Stimulated activated CD8-positive, alpha-beta memory T cell treated with anti-CD3 and anti-CD28 coated beads, Interleukin-7, amount 100 ng/mL, for 4 hours (primary cell): Measurements from ENCODE around the gene SCN4A.
A peak's percentile ranks its signal among the peaks of the same experiment; 100 is the strongest.
"Not testable (repeated sequence)": the region's sequence is repeated elsewhere in the genome, so short reads cannot be mapped to it uniquely, and the experiment has no call there.

Experiments used
- DNase-seq, 2 donors: peaks; one replicate each; pipeline ENCODE4 v3.0.0-alpha.2; 2020; ENCODE audit warnings: low read depth in 2 of 2

SCN4A gene

DNA sequence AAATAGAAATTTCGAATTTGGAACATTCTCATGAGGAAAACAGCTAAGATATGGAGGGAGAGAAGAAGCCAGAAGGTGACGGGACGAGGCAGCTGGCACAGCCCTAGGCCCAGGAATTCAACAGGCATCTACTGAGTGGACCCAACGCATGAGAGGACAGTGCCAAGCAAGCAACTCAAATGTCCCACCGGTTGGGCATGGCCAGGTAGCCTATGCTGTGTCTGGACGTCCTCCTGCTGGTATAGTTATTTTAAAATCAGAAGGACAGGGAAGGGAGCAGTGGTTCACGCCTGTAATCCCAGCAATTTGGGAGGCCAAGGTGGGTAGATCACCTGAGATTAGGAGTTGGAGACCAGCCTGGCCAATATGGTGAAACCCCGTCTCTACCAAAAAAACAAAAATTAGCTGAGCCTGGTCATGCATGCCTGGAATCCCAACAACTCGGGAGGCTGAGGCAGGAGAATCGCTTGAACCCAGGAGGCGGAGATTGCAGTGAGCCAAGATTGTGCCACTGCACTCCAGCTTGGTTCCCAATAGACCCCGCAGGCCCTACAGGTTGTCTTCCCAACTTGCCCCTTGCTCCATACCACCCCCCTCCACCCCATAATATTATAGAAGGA, 56.0 kb downstream of the SCN4A start:
- no peak for DNase-seq

DNA sequence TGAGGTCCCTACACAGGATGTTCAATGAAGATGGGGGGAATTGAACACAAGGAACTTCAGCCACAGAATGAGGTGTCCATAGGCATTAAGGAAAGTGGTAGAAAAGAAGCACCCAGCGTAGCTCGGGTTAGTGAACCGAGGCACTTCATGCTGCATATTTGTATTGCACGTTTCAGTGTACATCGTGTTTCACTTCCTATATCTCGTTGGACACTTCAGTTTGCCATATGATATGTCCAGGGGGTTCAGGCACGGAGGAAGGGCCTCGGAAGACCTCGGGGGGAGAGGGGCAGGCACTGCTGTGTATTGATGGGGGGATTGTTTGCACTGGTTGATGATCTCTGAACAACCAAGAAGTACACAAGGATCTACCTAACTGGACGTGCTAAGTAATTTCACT, 57.0 kb downstream of the SCN4A start:
- not testable (repeated sequence) for DNase-seq

DNA sequence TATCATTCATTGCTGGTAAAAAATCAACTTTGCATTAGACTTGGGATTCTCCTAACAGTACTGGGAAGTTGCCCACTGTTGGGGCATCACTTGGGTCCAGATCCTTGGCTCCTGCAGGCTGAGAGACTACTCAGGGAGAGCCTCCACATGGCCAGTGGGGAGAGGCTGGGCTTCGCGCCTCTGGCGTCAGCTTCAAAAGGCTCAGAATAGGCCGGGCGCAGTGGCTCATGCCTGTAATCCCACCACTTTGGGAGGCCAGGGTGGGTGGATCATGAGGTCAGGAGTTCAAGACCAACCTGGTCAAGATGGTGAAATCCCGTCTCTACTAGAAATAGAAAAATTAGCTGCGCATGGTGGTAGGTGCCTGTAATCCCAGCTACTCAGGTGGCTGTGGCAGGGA, 58.2 kb downstream of the SCN4A start:
- DNase-seq: no peak

DNA sequence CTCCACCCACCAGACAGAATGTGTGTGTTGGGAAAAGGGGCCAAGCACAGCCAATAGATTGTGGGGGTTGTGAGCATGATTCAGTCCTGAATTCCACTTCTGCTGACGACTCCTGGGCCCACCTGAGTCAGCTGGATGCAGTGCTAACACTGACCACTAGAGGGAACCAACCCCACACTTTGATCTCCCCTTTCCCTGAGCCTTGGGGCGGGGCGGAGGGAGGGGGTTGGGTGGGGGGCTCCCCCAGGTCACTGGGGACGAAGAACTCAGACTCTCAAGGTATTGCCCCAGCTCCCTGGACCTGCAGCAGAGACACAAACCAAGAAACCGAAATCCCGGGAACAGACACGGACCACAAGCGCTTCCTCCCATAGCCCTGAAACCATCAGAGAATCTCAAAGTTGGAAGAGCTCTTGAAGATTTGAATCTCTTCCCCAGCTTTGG, 61.0 kb downstream of the SCN4A start:
- DNase-seq: peak; percentile 33 to 43

DNA sequence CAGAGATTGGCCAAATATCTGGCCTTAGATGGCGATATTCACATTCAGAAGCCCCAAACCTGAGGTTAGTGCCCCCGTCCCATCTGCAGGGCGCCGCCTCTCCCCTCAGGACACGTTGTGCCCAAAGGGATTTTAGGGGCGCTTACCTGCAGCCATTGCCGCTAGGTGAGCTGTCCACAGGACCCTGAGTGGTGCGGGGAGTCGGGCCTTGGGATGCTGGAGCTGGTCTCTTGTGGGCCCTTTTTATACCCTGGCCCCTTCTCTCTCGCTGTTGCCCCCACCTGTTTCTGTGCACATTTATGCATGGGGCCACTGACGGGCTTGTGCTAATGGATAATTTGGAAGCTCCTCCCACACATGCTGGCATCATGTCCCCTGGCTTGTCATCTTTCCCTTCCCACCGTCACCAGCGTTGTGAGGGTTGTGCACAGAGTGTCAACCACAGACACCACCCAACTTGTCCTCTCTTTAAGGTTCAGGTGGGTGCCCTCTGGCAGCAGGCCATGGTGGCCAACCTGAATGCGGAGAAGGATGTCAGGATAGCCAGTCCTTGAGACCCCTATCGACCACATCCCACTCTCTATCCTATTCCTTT, 61.6 kb downstream of the SCN4A start, which contains the start of gene CSHL1:
Gene CSHL1 (minus strand): TSS at position 218 of the 595 bp plus-strand sequence. CDS start 62 bp downstream, at position 156.
- no peak for DNase-seq

DNA sequence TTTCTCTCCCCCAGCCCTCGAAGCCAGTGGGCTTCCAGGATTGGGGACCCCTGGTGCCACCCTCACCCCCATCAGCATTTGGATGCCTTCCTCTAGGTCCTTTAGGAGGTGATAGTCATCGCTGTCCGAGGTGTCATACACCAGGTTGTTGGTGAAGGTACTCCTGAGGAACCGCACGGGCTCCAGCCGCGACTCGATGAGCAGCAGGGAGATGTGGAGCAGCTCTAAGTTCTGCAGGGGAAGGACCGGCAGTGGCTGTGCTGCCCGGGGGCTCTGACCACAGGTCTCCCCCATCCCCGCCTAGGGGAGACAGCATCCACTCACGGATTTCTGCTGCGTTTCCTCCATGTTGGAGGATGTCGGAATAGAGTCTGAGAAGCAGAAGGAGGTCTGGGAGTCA, 62.6 kb downstream of the SCN4A start:
- DNase-seq: no peak

DNA sequence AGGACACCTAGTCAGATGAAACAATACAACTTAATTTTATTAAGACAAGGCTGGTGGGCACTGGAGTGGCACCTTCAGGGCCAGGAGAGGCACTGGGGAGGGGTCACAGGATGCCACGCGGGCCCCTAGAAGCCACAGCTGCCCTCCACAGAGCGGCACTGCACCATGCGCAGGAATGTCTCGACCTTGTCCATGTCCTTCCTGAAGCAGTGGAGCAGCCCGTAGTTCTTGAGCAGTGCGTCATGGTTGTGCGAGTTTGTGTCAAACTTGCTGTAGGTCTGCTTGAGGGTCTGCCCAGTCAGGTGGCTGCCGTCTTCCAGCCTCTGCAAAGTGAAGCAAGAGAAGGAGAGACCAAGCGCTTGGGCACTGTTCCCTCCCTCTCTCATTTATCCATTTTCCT, 63.1 kb downstream of the SCN4A start:
- DNase-seq: not testable (repeated sequence)

DNA sequence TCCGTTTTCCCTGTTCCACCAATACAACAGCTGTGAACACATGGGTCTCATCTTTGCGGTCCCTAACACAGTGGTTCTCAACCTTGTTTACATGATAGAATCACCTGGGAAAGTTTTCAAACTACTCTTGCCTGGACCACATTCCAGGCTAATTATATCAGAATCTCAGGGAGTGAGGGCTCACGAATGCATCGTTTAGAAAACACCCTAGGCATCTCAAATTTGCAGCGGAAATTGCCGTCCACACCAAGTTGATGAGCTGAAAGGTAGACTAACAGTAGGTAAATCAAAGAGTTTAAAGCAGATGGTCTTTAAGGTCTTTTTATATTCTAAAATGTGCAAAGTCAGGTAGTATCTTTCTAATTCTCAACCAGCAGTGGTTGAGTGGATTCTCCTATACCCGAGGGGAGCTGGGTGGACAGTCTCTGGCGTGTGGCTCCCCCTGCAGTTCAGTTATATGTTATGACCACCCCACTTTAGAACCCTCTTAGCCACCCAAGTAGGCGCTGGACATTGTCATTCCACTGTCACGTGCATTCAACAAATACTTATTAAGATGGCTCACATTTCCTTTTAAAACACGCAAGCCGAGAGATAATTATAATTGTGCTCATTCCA, 65.4 kb downstream of the SCN4A start:
- not testable (repeated sequence) for DNase-seq

DNA sequence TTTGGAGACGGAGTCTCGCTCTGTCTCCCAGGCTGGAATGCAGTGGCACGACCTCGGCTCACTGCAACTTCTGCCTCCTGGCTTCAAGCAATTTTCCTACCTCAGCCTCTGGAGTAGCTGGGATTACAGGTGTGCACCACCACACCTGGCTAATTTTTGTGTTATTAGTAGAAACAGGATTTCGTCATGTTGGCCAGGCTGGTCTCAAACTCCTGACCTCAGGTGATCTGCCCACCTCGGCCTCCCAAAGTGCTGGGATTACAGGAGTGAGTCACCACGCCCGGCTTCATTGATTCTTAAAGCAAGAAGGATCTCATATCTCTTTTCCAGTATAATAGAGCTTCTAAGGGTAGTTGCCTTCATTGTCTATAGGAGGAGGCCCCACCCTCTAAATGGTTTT, 67.9 kb downstream of the SCN4A start:
- DNase-seq: not testable (repeated sequence)

DNA sequence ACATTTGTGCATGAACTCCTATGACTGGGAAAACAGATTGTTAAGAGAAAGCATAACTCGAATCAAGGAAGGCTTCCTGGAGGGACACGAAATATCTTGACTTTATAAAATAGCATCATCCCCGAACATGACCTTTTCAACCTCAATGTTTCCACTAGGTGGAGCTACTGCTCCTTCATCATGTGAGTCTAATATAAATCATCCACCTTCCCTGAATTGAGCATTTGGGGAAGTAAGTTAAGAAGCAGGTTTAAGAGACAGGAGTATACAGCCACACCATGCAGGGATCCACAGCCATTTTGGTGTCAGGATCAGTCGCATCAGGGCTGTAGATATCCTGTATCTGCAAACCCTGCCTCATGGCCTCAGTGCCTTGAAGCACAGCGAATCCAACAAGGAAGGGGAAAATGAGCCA, 68.9 kb downstream of the SCN4A start:
- DNase-seq: not testable (repeated sequence)

DNA sequence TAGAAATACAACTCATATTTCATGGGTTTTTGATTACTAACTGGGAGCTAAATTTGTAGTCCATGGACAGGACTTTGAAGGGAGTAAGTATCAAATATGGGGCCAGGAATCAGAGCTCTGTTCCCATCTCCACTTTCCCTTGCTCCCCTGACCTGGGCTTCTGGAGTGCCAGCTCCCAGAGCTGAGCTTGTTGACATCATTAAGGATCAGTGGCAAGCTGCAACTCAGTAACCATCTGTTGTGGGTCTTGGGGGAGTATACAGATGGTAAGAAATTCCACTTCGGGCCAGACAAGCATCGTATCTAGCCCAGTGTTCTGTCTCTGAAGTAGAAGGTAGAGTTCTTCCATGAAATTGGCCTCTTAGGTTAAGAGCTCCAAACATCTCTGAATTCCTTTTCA, 70.7 kb downstream of the SCN4A start:
- not testable (repeated sequence) for DNase-seq

DNA sequence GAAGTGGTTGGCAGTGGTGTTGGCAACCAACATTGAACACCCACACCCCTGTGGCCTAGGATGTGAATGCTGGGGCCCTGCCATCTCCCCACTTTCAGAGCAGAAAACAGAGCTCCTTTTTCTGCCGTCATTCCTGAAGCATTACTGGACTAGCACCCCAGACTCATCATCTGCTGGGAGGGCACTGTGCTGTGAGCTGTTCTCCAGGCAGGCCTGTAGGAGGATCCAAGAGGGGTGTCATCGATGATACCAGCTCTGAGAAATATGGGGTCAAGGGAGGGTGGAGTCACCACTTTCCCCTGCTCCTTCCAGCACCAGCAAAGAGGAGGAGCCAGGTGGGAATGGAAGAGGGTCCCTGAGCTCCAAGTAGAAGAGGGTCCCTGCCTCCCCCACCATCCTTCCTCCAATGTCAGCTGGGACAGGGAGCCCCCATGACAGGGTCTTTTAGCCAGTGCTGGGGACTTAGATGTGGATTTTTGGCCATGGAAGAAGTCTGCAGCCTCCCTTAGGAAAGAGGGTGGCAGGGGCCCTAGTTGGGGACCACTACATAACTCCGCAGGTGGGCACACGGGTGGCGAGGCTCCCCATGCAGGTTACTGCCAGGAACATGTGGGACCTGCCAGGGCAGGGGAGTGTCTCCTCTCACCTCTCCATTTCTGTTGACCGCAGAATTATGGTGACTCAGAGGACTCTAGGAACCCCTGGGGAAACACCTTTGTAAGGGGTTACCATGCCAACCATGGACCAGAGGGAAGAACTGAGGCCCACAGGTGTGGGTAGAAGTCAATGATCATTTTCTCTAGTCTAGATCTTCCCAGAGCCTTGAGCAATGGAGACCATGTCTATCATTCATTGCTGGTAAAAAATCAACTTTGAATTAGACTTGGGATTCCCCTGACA, 73.6 kb downstream of the SCN4A start:
- DNase-seq: peak in 1 of 2 donors; percentile 11

DNA sequence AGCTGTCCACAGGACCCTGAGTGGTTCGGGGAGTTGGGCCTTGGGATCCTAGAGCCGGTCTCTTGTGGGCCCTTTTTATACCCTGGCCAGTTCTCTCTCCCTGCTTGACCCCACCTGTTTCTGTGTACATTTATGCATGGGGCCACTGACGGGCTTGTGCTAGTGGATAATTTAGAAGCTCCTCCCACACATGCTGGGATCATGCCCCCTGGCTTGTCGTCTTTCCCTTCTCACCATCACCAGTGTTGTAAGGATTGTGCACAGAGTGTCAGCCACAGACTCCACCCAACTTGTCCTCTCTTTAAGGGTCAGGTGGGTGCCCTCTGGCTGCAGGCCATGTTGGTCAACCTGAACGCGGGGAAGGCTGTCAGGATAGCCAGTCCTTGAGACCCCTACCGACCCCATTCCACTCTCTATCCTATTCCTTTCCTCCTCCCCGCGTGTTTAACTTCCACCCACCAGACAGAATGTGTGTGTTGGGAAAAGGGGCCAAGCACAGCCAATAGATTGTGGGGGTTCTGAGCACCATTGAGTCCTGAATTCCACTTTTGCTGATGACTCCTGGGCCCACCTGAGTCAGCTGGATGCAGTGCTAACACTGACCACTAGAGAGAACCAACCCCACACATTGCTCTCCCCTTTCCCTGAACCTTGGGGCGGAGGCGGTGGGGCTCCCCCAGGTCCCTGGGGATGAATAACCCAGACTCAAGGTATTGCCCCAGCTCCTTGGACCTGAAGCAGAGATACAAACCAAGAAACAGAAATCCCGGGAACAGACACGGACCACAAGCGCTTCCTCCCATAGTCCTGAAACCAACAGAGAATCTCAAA, 76.0 kb downstream of the SCN4A start, which contains the start of gene CSH1:
Gene CSH1 (minus strand): TSS at position 51 of the 831 bp plus-strand sequence. CDS start 63 bp downstream, outside the sequence.
- DNase-seq: not testable (repeated sequence)

DNA sequence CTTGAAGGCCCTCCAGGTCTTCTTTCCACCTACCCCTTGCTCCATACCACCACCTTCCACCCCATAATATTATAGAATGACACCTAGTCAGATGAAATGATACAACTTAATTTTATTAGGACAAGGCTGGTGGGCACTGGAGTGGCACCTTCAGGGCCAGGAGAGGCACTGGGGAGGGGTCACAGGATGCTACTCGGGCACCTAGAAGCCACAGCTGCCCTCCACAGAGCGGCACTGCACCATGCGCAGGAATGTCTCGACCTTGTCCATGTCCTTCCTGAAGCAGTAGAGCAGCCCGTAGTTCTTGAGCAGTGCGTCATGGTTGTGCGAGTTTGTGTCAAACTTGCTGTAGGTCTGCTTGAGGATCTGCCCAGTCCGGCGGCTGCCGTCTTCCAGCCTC, 77.9 kb downstream of the SCN4A start:
- DNase-seq: not testable (repeated sequence)

DNA sequence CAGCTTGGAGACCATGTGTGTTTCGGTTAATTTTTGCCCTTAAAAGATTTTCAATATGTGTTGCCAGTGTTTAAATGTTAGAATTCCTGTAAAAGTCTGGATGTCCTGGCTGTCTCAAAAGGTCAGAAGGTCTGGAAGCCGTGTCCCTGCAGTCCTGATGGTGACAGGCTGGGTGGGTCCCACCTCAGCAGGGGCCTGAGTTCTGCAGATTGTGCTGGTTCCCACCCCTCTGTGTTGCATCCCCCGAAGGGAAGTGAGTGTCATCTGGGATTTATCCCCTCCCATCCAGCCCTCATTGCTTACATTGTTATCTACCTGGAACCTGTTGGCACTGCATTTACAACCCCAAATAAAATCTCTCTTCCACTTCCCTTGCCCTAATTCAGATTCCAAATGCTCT, 78.7 kb downstream of the SCN4A start:
- not testable (repeated sequence) for DNase-seq

DNA sequence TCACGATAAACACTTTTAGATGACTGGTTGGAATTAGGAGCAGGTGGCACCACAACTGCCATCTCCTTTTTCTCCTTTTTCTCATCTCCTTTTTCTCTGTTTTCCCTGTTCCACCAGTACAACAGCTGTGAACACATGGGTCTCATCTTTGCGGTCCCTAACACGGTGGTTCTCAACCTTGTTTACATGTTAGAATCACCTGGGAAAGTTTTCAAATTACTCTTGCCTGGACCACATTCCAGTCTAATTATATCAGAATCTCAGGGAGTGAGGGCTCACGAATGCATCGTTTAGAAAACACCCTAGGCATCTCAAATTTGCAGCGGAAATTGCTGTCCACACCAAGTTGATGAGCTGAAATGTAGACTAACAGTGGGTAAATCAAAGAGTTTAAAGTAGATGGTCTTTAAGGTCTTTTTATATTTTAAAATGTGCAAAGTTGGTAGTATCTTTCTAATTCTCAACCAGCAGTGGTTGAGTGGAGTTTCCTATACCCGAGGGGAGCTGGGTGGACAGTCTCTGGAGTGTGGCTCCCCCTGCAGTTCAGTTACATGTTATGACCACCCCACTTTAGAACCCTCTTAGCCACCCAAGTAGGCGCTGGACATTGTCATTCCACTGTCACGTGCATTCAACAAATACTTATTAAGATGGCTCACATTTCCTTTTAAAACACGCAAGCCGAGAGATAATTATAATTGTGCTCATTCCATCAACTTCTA, 80.2 kb downstream of the SCN4A start:
- DNase-seq: not testable (repeated sequence)

DNA sequence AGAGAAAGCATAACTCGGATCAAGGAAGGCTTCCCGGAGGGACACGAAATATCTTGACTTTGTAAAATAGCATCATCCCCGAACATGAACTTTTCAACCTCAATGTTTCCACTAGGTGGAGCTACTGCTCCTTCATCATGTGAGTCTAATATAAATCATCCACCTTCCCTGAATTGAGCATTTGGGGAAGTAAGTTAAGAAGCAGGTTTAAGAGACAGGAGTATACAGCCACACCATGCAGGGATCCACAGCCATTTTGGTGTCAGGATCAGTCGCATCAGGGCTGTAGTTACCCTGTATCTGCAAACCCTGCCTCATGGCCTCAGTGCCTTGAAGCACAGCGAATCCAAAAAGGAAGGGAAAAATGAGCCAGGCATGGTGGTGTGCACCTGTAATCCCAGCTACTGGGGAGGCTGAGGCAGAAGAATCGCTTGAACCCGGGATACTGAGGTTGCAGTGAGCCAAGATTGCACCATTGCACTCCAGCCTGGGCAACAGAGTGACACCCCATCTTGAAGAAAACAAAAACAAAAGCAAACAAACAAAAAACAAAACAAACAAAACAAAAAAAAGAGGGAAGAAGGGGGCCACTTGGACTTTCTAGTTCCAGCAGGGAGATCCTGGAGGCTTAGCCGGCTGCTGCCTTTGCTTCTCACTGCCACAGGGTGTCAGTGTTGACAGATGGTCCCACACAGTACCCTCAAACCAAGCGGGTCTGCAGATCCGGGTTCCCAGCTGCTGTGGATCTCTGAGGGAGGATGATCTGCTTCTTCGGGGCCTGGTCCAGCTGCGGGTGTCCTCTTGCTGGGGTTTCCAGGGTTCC, 83.5 kb downstream of the SCN4A start:
- DNase-seq: not testable (repeated sequence)
